SK-N-SH (cell line): ENCODE results near the gene ABCA9.

ENCODE experiments used
- CTCF ChIP-seq: fragments of 200-600 bp; sonication (generic); IDR thresholded peaks from 2 replicates; pipeline ENCODE4 v1.6.1; 2017; ENCODE audit warnings: antibody characterized with exemption, mild to moderate bottlenecking, moderate library complexity
- ELF1 ChIP-seq: IDR thresholded peaks from 2 replicates; pipeline ENCODE4 v1.4.0; 2012
- EP300 ChIP-seq, 2 experiments: IDR thresholded peaks; 2 replicates each; pipeline versions ENCODE4 v1.4.0 to v1.6.1; 2012; ENCODE audit warnings: borderline replicate concordance in 1 of 2, low read depth in 1 of 2, low read length in 1 of 2
- FOXJ3 ChIP-seq: sonication (generic); formaldehyde crosslinking; IDR thresholded peaks from 2 replicates; pipeline ENCODE4 v1.5.1; 2020; ENCODE audit warnings: mild to moderate bottlenecking, missing genetic modification reagents
- JUND ChIP-seq: IDR thresholded peaks from 2 replicates; pipeline ENCODE4 v1.4.0; 2012
- MEF2A ChIP-seq: IDR thresholded peaks from 2 replicates; pipeline ENCODE4 v1.4.0; 2012; ENCODE audit warnings: low read depth, borderline replicate concordance
- POLR2AphosphoS5 ChIP-seq: IDR thresholded peaks from 2 replicates; pipeline ENCODE4 v1.6.1; 2012; ENCODE audit warnings: low read depth, low read length
- REST ChIP-seq: IDR thresholded peaks from 2 replicates; pipeline ENCODE4 v1.6.1; 2012; ENCODE audit warnings: mild to moderate bottlenecking, low read depth, low read length, moderate library complexity
- RFX5 ChIP-seq: IDR thresholded peaks from 2 replicates; pipeline ENCODE4 v1.6.1; 2012; ENCODE audit warnings: mild to moderate bottlenecking, improper control_type of control experiment, low read length
- SMC3 ChIP-seq: IDR thresholded peaks from 2 replicates; pipeline ENCODE4 v1.6.1; 2012; ENCODE audit warnings: low read depth, low read length, improper control_type of control experiment
- TAF1 ChIP-seq: IDR thresholded peaks from 2 replicates; pipeline ENCODE4 v1.6.1; 2012; ENCODE audit warnings: low read depth, mild to moderate bottlenecking, low read length, moderate library complexity, borderline replicate concordance
- YY1 ChIP-seq: IDR thresholded peaks from 2 replicates; pipeline ENCODE4 v1.4.0; 2012; ENCODE audit warnings: low read depth, mild to moderate bottlenecking
- ZBTB33 ChIP-seq: IDR thresholded peaks from 2 replicates; pipeline ENCODE4 v1.4.0; 2012; ENCODE audit warnings: low read depth, borderline replicate concordance

GRCh38 chr17:69082696-69083095 lies 22.0 kb upstream of the ABCA9 start:
- TF ChIP-seq TAF1 (no peak), CTCF (no peak), YY1 (no peak), MEF2A (no peak), SMC3 (no peak), FOXJ3 (CRISPR knock-in tag) (no peak), REST (no peak), RFX5 (no peak), EP300 (IDR thresholded peaks at IDR 0.05; ENCODE audit: borderline replicate concordance in 1 of 2, low read depth in 1 of 2, low read length in 1 of 2) (no peak), ZBTB33 (no peak), ELF1 (no peak), JUND (no peak), POLR2AphosphoS5 (no peak)
